NCI-H2107 treated with DMSO at 0.1 percent for 48 hours (cell line): ENCODE results near the gene RIMBP2.

ENCODE experiments used
- DNase-seq: peaks from one replicate; lab custom pipeline; 2025; ENCODE audit not compliant: unreplicated experiment; lab: John Stamatoyannopoulos, UW

RIMBP2 gene

GRCh38 chr12:130351326-130351725 is 364.8 kb downstream of the RIMBP2 start:
- DNase-seq, result no peak

GRCh38 chr12:130350715-130351114 is 365.4 kb downstream of the RIMBP2 start:
- DNase-seq, result no peak

DNA sequence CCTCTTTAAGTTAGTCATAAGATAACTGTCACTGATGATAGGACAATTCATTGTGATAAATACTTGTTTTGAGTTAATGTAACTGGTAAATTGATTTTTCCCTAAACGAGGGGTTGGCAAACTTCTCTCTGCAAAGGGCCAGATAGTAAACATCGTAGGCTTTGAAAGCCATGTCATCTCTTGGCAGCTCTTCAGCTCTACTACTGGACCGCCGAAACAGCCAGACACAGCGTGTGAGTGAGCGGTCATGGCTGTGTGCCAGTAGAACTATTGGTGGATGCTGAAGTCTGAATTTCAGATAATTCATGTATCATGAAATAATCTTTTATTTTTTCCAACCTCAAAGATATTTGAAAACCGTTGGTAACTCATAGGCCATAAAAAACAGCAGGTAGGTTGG is 368.5 kb downstream of the RIMBP2 start:
- no peak for DNase-seq
